Suppressor macrophage treated with lipopolysaccharide for 1 hour (primary cell): Measurements from ENCODE around the gene RPS19.
"Not testable (repeated sequence)": the region's sequence is repeated elsewhere in the genome, so short reads cannot be mapped to it uniquely, and the experiment has no call there.

Experiments
- DNase-seq, 3 donors: peaks; one replicate each; pipeline ENCODE4 v3.0.0-alpha.2; 2020 to 2022

RPS19 gene

GRCh38 chr19:41902594-41902993 lies 42.5 kb downstream of the RPS19 start:
- no peak for DNase-seq

GRCh38 chr19:41903193-41903953 lies 43.3 kb downstream of the RPS19 start:
- no peak for DNase-seq

GRCh38 chr19:41904118-41904870 lies 44.2 kb downstream of the RPS19 start:
- DNase-seq, result no peak

DNA sequence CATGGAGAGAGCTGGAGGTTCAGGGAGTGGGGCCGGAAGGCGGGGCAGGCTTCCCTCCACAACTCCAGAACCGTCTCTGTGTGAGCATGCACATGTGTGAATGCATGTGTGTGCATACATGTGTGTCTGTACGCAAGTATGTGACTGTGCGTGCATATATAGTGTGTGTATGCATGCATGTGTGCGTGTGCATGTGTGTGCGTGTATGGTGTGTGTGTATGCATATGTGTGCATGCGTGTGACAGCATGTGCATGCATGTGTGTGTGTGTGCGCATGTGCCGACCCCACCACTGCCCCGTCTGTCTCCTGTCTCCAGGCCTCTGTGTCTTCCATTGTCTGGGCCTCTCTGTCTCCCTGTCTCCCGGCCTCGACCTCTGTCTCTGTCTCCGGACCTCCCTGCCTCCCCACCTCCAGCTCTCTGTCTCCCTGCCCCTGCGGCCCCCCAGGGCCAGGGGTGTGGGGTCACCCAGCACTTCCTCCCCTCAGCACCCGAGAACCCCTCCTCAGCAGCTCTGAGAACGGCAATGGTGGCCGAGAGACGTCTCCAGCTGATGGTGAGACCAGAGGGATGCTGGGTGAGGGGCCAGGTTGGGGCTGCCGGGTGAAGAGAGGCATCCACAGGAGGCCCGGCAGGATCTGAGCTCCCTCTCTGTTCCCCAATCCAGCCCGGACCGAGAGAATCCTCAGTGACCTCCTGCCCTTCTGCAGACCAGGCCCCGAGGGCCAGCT lies 45.4 kb downstream of the RPS19 start:
- DNase-seq, result no peak

DNA sequence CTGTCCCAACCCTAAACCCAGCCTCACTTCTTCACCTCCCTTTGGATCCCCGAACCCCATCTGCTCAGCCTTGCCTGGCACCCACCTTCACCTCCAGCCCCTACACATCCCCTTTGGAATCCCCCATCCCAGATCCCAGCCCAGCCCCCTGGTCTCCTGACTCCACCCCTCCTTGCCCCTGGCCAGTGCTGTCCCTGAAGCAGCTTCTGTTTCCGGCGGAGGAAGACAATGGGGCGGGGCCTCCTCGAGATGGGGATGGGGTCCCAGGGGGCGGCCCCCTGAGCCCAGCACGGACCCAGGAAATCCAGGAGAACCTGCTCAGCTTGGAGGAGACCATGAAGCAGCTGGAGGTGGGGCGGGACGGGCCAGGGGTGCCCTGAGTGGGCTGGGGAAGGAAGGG lies 46.2 kb downstream of the RPS19 start:
- no peak for DNase-seq

GRCh38 chr19:41906916-41907680 lies 47.0 kb downstream of the RPS19 start:
- no peak for DNase-seq

DNA sequence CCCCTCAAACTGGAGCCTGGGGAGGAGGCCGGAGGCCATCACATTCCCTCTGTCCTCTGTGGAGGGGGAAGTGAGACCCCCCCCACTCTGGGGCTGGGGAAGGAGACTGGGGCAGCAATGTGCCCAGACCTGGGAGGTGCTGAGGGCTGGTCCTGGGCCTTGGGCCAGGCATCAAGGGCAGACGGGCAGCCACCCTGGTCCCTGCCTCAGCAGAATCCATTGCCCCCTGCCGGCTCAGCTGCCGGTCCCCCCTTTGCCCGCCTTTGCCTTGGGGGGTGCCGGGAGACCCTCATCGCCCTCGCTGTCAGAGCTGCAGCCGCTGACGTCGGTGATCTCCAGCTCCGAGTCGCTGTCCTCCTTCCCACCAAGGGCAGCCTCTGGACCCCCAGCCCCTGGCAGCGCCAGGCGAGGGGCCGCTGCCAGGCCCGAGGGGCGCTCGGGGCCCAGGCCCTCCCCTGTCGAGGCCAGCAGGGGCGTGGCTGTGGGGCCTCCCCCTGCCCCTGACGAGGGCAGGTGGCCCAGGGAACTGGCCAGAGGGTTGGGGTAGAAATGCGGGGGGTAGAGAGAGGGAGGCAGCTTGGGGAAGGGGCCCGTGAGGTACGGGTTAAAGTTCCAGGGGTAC lies 48.0 kb downstream of the RPS19 start:
- DNase-seq, result no peak

DNA sequence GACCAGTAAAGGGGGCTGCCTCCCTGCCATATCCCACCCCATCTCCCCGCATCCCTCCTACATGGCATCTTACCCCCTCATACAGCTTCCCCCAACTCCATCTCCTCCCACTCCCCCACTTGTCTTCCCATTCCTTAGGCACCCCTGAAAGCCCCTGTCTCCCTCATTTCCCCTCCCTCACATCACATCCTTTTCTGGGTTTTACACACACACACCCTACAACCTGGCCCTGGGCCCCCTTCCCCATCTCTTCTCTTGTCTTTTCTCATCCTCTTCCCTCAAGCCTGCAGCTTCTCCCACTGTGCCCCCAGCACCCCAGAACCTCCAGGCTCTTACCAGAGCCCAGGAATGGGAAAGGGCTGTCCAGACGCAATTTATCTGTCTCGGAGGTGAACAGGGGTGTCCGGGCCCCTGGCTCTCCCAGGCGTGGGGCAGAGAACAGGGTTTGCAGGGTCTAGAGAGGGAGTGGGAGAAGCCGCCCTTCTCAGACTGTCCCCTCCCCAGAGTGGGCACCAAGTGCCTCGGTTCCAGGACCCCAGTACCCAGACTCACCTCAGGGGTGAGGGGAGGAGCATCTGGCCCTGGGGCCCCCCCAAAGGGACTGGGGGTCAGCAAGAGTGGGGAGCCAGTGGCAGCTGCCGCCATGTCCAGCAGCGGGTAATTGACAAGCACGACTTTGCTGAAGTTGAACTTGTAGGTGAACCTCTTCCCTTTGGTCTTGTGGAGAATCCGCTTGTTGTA lies 48.8 kb downstream of the RPS19 start:
- DNase-seq, result no peak

GRCh38 chr19:41909706-41910105 lies 49.7 kb downstream of the RPS19 start:
- no peak for DNase-seq

- no peak for DNase-seq
These were observed 50.4 kb downstream of the RPS19 start for GRCh38 chr19:41910240-41910991.

DNA sequence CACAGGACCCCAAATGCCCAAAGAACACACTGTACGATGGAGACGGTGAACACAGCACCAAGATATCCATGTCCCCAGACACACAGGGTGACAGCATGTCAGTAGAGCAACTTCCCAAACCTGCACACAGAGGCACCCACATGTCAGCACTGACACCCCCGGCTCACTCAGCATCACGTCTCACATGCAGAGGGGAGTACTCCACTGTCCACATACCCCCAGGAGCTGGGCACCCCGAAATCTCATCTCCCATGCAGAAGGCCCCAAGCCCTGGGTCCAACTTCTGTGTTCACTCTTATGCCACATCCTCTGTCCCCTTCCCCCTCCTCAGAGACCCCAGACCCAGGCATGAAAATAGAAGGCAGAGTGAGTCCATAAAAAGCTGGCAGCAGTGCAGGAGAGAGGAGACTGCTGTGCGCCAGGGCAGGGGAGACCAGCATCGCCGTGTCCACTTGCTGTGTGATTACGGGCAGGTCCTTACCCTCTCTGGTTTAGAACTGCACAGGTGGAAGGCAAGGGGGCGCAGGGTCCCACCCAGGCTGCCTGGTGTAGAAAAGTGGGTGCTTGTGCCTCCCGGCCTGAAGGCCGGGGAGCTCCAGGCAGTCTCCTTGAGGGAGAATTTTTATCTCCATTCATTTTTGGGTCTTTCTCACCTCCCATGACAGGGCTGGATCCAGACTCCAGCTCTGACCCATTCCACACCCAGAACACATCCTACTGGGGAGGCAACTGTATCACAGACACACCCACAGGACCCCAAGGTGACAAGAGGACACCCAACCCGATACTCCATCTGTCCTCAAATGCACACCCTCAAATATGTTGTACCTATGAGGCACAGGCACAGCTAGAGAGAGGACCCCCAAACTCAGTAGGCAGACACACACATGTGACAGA lies 51.2 kb downstream of the RPS19 start:
- no peak for DNase-seq

DNA sequence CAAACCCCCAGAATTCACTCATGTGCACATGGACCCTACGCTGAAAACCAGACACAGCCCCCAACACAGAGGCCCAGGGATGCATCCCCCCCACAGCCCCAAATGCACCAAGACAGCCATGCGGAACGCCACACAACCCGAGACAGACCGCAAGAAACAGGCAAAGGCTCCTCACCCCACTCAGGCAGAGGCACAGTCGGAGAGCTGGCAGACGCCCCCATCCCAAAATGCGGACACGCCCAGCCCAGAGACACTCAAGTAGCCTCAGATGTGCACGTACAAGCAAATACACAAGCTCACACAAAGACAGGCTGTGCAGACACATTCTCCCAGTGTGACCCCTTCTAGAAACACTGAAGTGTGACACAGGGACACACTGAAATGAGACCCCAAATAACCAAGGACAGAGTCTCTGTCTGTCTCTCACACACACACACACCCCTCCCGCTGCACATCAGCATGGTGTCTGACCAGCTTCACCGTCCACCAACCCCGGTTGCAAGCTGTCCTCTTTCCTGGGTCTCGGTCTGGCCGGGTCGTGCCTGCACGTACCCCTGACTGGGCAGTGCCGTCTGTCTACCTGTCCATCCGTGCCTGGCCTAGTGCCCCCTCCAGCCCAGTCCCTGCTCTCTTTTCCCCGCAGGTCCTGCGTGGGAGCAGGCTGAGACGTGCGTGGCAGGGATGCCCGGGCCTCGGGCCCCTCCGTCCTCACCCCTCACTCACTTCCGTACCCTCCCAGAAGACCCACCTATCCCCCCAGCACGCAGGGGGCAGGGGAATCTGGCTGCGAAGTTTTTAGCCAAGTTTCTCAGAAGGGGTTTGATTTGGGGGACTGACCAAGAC lies 52.1 kb downstream of the RPS19 start:
- no peak for DNase-seq

DNA sequence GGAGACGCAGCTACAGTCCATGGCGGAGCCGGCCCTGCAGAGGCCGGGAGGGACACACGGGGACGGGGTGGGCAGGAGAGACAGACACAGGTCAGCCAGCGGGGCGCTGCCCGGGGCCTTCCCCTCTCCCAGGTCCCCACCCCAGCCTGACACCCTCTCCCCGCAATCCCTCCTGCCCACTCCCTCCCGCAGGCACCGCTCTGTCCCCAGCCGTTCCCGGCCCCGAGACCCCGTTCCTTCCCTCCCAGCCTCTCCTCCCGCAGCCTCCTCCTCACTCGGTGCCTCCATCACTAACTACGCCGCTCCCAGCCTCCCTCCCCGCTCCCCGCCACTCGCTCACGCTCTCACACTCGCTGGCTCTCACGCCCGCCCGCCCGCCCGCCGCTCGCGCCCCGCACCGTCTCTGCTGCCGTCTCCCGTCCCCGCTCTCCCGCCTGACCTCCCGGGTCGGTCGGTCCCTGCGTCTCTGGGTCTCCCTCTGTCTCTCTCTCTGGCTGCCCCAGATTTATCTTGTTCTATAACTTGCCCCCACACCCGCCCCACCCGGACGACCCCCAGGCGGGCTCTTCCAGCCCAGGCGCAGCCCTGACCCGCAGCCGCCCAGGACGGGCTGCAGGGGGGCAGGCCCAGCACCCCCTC lies 53.0 kb downstream of the RPS19 start:
- DNase-seq, result no peak

GRCh38 chr19:41913538-41914423 lies 53.7 kb downstream of the RPS19 start:
- DNase-seq, result no peak

- not testable (repeated sequence) for DNase-seq
These were observed 54.4 kb downstream of the RPS19 start for GRCh38 chr19:41914424-41914834.

DNA sequence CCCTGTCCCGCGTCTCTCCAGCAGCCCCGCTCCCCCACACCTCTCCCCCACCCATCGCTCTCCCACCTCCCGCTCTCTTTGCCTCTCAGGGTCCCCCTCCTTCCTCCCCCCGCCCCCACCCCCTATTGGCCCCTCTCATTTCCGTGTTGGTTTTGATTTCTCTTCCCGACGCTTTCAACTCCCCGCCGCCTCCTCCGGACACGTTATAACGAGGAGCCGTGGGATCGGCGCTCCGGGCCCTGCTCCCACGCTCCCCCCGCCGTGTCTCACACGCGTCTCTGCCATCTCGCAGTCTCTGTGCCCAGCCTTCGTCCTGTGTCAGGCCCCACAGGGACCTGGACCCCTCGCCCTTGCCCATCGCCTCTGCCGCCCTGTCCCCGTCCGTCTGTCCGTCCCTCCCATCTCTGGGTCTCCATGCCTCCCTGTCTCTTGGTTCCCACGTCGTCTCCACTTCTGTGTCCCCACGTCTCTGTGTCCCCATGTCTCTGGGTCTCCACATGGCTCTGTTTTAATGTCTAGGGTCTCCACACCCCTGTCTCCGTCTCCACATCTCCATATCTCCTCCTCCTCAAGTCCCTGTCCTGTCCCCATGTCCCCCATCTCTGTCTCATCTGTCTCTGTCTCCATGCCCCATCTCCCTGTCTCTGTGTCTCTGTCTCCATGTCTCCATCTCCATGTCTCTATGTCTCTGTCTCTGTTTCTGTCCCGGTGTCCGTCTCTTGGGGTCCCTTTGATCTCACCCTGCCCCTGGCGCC lies 55.1 kb downstream of the RPS19 start:
- DNase-seq, result no peak
